Airway epithelial cell (primary cell): ENCODE results near the gene SLC4A7. TPM values are rescaled to one million over a fixed set of nuclear protein-coding genes. Genes with fewer than 3 reads are reported as not detected.

ENCODE experiments used
- total RNA-seq: library from RNA; depleted of rRNA; stranded (reverse); fragments of >200 nt; gene quantifications from 2 replicates; pipeline ENCODE4 v1.2.3, GENCODE V29; 2015

Gene SLC4A7
- 65.2 and 67.1 TPM in 2 replicates for total RNA-seq

GRCh38 chr3:27484015-27484844 lies at the start of gene SLC4A7:
TSS of gene SLC4A7 (minus strand) at chr3:27484384. CDS start at chr3:27484126, 258 bp downstream.

GRCh38 chr3:27368831-27369607 lies 115.2 kb downstream of the SLC4A7 start, which contains the start of gene NEK10:
TSS of gene NEK10 (minus strand) at chr3:27369383. CDS start at chr3:27352882, 16,501 bp downstream.

Other genes starting within 250 kb of the SLC4A7 start
- 0.71 TPM in 1 of 2 replicates, not detected in the other for gene NEK10, start 115.0 kb downstream of the SLC4A7 start, total RNA-seq
- not detected in 2 replicates for gene EOMES, start 237.9 kb upstream of the SLC4A7 start, total RNA-seq